T-cell (primary cell): ENCODE results near the gene POLN. TPM values are rescaled to one million over a fixed set of nuclear protein-coding genes. Genes with fewer than 3 reads are reported as not detected.
A peak's percentile ranks its signal among the peaks of the same experiment; 100 is the strongest.

Experiments
- ATAC-seq, 4 experiments: fragments of 200-7000 bp in 3 of 4; fragments of 150-1000 bp in 1 of 4; cut with Tn5 transposase; replicated peaks in 1 of 4; 1 replicate in 3 of 4; 2 replicates in 1 of 4; pipeline ENCODE4 v1.10.0; 2021; ENCODE audit warnings: moderate library complexity in 3 of 4, mild to moderate bottlenecking in 2 of 4, moderate number of reproducible peaks in 1 of 4
- CTCF ChIA-PET, 2 donors: fragments of 300-600 bp; sonication (Branson Sonifier 250); formaldehyde crosslinking; loops; one replicate each; lab custom pipeline; 2022; ENCODE audit warnings: antibody characterized with exemption in 2 of 2; lab: Charles Lee
- POLR2A ChIA-PET, 2 donors: fragments of 300-600 bp; sonication (Branson Sonifier 250); formaldehyde crosslinking; loops; one replicate each; lab custom pipeline; 2022; ENCODE audit warnings: antibody characterized with exemption in 2 of 2; lab: Charles Lee
- DNase-seq, 35 experiments: peaks; one replicate each; pipeline versions ENCODE4 v3.0.0 to v3.0.0-alpha.2; 2013 to 2023
- H3K27ac ChIP-seq: one replicate; pipeline ENCODE4 v1.5.1; 2013; ENCODE audit warnings: low read length
- H3K27me3 ChIP-seq, 2 experiments: replicated peaks in 1 of 2; 1 replicate in 1 of 2; 2 replicates in 1 of 2; pipeline versions ENCODE4 v1.6.1 to v1.7.0; 2013; ENCODE audit warnings: low read length in 1 of 2, mixed read lengths in 1 of 2; ENCODE audit not compliant: control insufficient read depth in 2 of 2, insufficient read depth in 2 of 2; ENCODE audit errors: extremely low read depth in 1 of 2
- H3K36me3 ChIP-seq, 2 donors: 1 replicate in 1 of 2; 2 replicates in 1 of 2; pipeline versions ENCODE4 v1.6.1 to v1.7.0; 2013; ENCODE audit warnings: low read length in 1 of 2; ENCODE audit not compliant: control insufficient read depth in 2 of 2, insufficient read depth in 1 of 2; ENCODE audit errors: extremely low read depth in 1 of 2
- H3K4me1 ChIP-seq, 2 experiments: 1 replicate in 1 of 2; 2 replicates in 1 of 2; pipeline versions ENCODE4 v1.6.1 to v1.7.0; 2013; ENCODE audit warnings: low read length in 2 of 2, mixed read lengths in 1 of 2; ENCODE audit not compliant: insufficient read depth in 2 of 2, control insufficient read depth in 1 of 2; ENCODE audit errors: extremely low read depth in 1 of 2
- H3K4me3 ChIP-seq, 2 donors: 1 replicate in 1 of 2; 2 replicates in 1 of 2; pipeline versions ENCODE4 v1.5.1 to v1.7.0; 2013; ENCODE audit warnings: mild to moderate bottlenecking in 2 of 2, low read length in 1 of 2, moderate library complexity in 1 of 2; ENCODE audit not compliant: control insufficient read depth in 1 of 2; ENCODE audit errors: extremely low read depth in 1 of 2
- H3K9me3 ChIP-seq: 2 replicates; pipeline ENCODE4 v1.7.0; 2013
- H3K27ac Mint-ChIP-seq, 2 donors: one replicate each; pipeline ENCODE4 v1.8.0; 2020 to 2021; ENCODE audit warnings: mild to moderate bottlenecking in 2 of 2, mixed read lengths in 2 of 2
- H3K27me3 Mint-ChIP-seq, 2 donors: one replicate each; pipeline ENCODE4 v1.8.0; 2021 to 2022; ENCODE audit warnings: mixed read lengths in 2 of 2
- H3K36me3 Mint-ChIP-seq: one replicate; pipeline ENCODE4 v1.8.0; 2021; ENCODE audit warnings: mixed read lengths
- H3K4me1 Mint-ChIP-seq, 3 donors: one replicate each; pipeline ENCODE4 v1.8.0; 2020 to 2022; ENCODE audit warnings: mixed read lengths in 3 of 3, mild to moderate bottlenecking in 1 of 3
- H3K4me3 Mint-ChIP-seq, 3 donors: one replicate each; pipeline ENCODE4 v1.8.0; 2020 to 2022; ENCODE audit warnings: mild to moderate bottlenecking in 3 of 3, mixed read lengths in 3 of 3, moderate library complexity in 3 of 3
- H3K9me3 Mint-ChIP-seq, 3 donors: one replicate each; pipeline ENCODE4 v1.8.0; 2020 to 2022; ENCODE audit warnings: mixed read lengths in 3 of 3
- WGBS: methylation state at CpG from one replicate; pipeline ENCODE4 v1.1.5; 2013; ENCODE audit warnings: missing lambda C conversion rate; ENCODE audit not compliant: insufficient coverage; 5-methylcytosine and 5-hydroxymethylcytosine counted together
- total RNA-seq, 35 experiments: library from RNA in 6 of 35; stranded (reverse) in 6 of 35; fragments of 120-200 nt in 1 of 35; gene quantifications; one replicate each; pipeline versions ENCODE4 v1.2.1 to v1.2.4 and lab custom pipeline; 2013 to 2026

Gene POLN
- total RNA-seq, 5 donors from 2014 or later (not counting 1 experiment from before 2014, with no cell fraction given): 2.5 to 3.7 (median 2.7) TPM

- CTCF ChIA-PET: no interaction called here
- ATAC-seq: no peak
- DNase-seq: peak in 2 of 35 experiments; percentile 4 to 19
- WGBS: 83% methylated on average over 15 of the region's 15 CpGs
- peaks cover 0 to 9% of the 10 kb centered on the region in 2 experiments for H3K27me3 ChIP-seq
- H3K4me1 ChIP-seq: no peaks in the 10 kb centered on the region
- no peak overlapping the region for H3K27ac Mint-ChIP-seq
- POLR2A ChIA-PET: no interaction called here
- H3K4me3 ChIP-seq: no peak overlapping the region
- H3K36me3 Mint-ChIP-seq: no peaks in the 10 kb centered on the region
- H3K36me3 ChIP-seq: no peaks in the 10 kb centered on the region
- no peaks in the 10 kb centered on the region for H3K27me3 Mint-ChIP-seq
- H3K4me1 Mint-ChIP-seq: no peaks in the 10 kb centered on the region
- H3K27ac ChIP-seq: no peak overlapping the region
- no peak overlapping the region for H3K4me3 Mint-ChIP-seq
- H3K9me3 ChIP-seq: no peaks in the 10 kb centered on the region
- H3K9me3 Mint-ChIP-seq: peaks cover 0 to 4% (median 0%) of the 10 kb centered on the region in 3 donors
These were observed 158.7 kb downstream of the POLN start for GRCh38 chr4:2083116-2083825.

DNA sequence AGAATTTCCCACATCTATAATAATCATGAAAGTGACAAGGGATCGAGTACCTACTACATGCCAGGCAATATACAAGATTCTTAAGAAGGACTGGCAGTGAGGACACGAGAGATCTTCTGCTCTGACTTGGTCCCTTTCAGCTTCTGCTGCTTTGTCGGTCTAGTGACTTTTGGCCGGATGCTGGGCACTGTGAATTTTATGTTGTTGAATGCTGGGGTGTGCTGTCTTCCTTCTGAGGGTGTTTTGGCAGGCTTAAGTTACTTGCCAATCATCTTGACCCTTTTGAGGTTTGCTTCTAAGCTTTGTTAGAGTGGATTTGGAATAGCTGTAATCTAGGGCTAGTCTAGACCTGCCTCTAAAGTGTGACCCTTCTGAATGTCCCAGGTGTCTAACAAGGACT lies 159.3 kb downstream of the POLN start:
- no peak for DNase-seq
- no peak overlapping the region for H3K27ac ChIP-seq
- POLR2A ChIA-PET: no interaction called here
- H3K9me3 Mint-ChIP-seq: peaks cover 0 to 3% (median 0%) of the 10 kb centered on the region in 3 donors
- no peak for ATAC-seq
- H3K4me3 ChIP-seq: no peak overlapping the region
- H3K4me1 ChIP-seq: no peaks in the 10 kb centered on the region
- no peaks in the 10 kb centered on the region for H3K4me1 Mint-ChIP-seq
- no peaks in the 10 kb centered on the region for H3K27me3 Mint-ChIP-seq
- H3K27ac Mint-ChIP-seq: no peak overlapping the region
- 97% methylated on average over 3 of the region's 4 CpGs for WGBS
- no peaks in the 10 kb centered on the region for H3K9me3 ChIP-seq
- no peaks in the 10 kb centered on the region for H3K36me3 Mint-ChIP-seq
- H3K4me3 Mint-ChIP-seq: no peak overlapping the region
- CTCF ChIA-PET: no interaction called here
- H3K27me3 ChIP-seq: peaks cover 0 to 9% of the 10 kb centered on the region in 2 experiments
- H3K36me3 ChIP-seq: no peaks in the 10 kb centered on the region

GRCh38 chr4:2082118-2082517 lies 159.8 kb downstream of the POLN start:
- ChIA-PET CTCF (interaction anchor here in 1 of 2 donors (0.6 kb wide), 1 partner anchor 158 kb away, joined by 6 read pairs; no protein-coding TSS in a partner anchor), POLR2A (interaction anchor here in 1 of 2 donors (0.6 kb wide), 1 partner anchor 321 kb away, joined by 4 read pairs; no protein-coding TSS in a partner anchor)
- Mint-ChIP-seq H3K4me3 (no peak overlapping the region), H3K9me3 (no peaks in the 10 kb centered on the region), H3K36me3 (no peaks in the 10 kb centered on the region), H3K27me3 (no peaks in the 10 kb centered on the region), H3K4me1 (no peaks in the 10 kb centered on the region), H3K27ac (no peak overlapping the region)
- 86% methylated on average over 2 of the region's 3 CpGs for WGBS
- H3K27ac ChIP-seq: no peak overlapping the region
- no peak overlapping the region for H3K4me3 ChIP-seq
- H3K9me3 ChIP-seq: no peaks in the 10 kb centered on the region
- DNase-seq: peak in 1 of 35 experiments; percentile 15
- H3K27me3 ChIP-seq: peaks cover 0 to 9% of the 10 kb centered on the region in 2 experiments
- H3K4me1 ChIP-seq: no peaks in the 10 kb centered on the region
- H3K36me3 ChIP-seq: no peaks in the 10 kb centered on the region
- no peak for ATAC-seq

DNA sequence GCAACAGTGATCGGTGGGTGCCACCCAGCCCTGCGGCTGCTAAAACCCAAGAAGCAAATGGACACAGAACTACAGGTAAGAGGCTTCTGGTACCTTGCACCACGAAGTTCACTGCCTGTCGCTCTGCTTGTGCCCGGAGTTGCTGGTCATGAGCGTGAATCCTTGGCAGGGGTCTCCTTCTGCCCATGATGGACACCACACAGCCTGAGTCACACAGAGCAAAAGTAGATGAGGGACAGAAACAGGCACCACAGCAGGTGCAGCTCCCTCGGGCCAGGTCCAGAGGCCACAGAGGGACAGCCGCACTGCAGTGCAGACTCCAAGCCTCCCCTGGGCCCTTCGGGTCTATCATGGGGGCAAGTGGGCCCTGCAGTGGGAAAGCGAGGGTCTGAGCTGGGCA lies 160.4 kb downstream of the POLN start:
- no peaks in the 10 kb centered on the region for H3K9me3 Mint-ChIP-seq
- no peak overlapping the region for H3K4me3 Mint-ChIP-seq
- Histone ChIP-seq H3K27me3 (peaks cover 0 to 9% of the 10 kb centered on the region in 2 experiments), H3K4me3 (no peak overlapping the region), H3K27ac (no peak overlapping the region), H3K9me3 (no peaks in the 10 kb centered on the region), H3K4me1 (no peaks in the 10 kb centered on the region), H3K36me3 (no peaks in the 10 kb centered on the region)
- H3K27me3 Mint-ChIP-seq: no peaks in the 10 kb centered on the region
- H3K4me1 Mint-ChIP-seq: no peaks in the 10 kb centered on the region
- CTCF ChIA-PET: interaction anchor here in 1 of 2 donors (0.6 kb wide), 1 partner anchor 158 kb away, joined by 6 read pairs; no protein-coding TSS in a partner anchor
- H3K27ac Mint-ChIP-seq: no peak overlapping the region
- no peak for ATAC-seq
- 84% methylated on average over 9 of the region's 10 CpGs for WGBS
- no peaks in the 10 kb centered on the region for H3K36me3 Mint-ChIP-seq
- POLR2A ChIA-PET: interaction anchor here in 1 of 2 donors (0.6 kb wide), 1 partner anchor 322 kb away, joined by 4 read pairs; no protein-coding TSS in a partner anchor
- peak in 1 of 35 experiments; percentile 20 for DNase-seq

GRCh38 chr4:2080429-2081300 lies 161.3 kb downstream of the POLN start:
- POLR2A ChIA-PET: no interaction called here
- WGBS: 81% methylated on average over 17 of the region's 19 CpGs
- no peaks in the 10 kb centered on the region for H3K4me1 ChIP-seq
- DNase-seq (peak in 1 of 35 experiments; percentile 19), ATAC-seq (no peak)
- Mint-ChIP-seq H3K27me3 (no peaks in the 10 kb centered on the region), H3K27ac (no peak overlapping the region), H3K4me1 (no peaks in the 10 kb centered on the region), H3K36me3 (no peaks in the 10 kb centered on the region), H3K9me3 (no peaks in the 10 kb centered on the region), H3K4me3 (no peak overlapping the region)
- no peak overlapping the region for H3K4me3 ChIP-seq
- H3K27me3 ChIP-seq: peaks cover 0 to 7% of the 10 kb centered on the region in 2 experiments
- no peaks in the 10 kb centered on the region for H3K36me3 ChIP-seq
- no peak overlapping the region for H3K27ac ChIP-seq
- H3K9me3 ChIP-seq: no peaks in the 10 kb centered on the region
- CTCF ChIA-PET: no interaction called here

DNA sequence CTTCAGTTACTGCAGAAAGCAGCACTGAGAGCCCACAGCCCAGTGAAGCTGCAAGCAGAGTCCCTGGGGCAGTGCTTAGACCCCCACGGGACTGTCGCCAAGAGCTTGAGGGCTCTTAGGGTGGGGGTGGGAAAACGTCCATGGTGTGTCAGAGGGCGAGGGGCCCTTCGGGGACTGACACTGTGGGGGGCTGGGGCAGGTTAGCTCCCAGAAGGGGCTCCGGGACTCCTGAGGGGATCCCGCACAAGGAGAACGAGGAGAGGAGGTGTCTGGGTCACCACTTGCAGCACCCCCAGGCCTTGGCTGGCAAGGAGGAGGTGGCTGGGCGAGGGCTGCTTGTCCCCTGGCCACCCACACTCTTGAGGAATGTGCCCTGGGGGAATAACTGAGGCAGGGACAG lies 162.0 kb downstream of the POLN start:
- CTCF ChIA-PET: no interaction called here
- H3K27me3 ChIP-seq: peaks cover 0 to 6% of the 10 kb centered on the region in 2 experiments
- ATAC-seq (no peak), DNase-seq (peak in 1 of 35 experiments; percentile 2)
- H3K9me3 Mint-ChIP-seq: no peaks in the 10 kb centered on the region
- POLR2A ChIA-PET: no interaction called here
- no peak overlapping the region for H3K4me3 ChIP-seq
- no peaks in the 10 kb centered on the region for H3K36me3 ChIP-seq
- H3K27me3 Mint-ChIP-seq: no peaks in the 10 kb centered on the region
- H3K4me1 Mint-ChIP-seq: no peaks in the 10 kb centered on the region
- WGBS: 60% methylated on average over 1 of the region's 9 CpGs
- no peak overlapping the region for H3K27ac Mint-ChIP-seq
- H3K9me3 ChIP-seq: no peaks in the 10 kb centered on the region
- no peak overlapping the region for H3K4me3 Mint-ChIP-seq
- no peaks in the 10 kb centered on the region for H3K36me3 Mint-ChIP-seq
- H3K27ac ChIP-seq: no peak overlapping the region
- no peaks in the 10 kb centered on the region for H3K4me1 ChIP-seq
